GM19023 (cell line): Measurements from ENCODE around the gene C22orf23.

Source experiments
- ATAC-seq: cut with Tn5 transposase; IDR thresholded peaks from one replicate; pipeline ENCODE4 v1.9.1; 2021; ENCODE audit warnings: mild to moderate bottlenecking, moderate library complexity; ENCODE audit not compliant: unreplicated experiment

C22orf23 gene

DNA sequence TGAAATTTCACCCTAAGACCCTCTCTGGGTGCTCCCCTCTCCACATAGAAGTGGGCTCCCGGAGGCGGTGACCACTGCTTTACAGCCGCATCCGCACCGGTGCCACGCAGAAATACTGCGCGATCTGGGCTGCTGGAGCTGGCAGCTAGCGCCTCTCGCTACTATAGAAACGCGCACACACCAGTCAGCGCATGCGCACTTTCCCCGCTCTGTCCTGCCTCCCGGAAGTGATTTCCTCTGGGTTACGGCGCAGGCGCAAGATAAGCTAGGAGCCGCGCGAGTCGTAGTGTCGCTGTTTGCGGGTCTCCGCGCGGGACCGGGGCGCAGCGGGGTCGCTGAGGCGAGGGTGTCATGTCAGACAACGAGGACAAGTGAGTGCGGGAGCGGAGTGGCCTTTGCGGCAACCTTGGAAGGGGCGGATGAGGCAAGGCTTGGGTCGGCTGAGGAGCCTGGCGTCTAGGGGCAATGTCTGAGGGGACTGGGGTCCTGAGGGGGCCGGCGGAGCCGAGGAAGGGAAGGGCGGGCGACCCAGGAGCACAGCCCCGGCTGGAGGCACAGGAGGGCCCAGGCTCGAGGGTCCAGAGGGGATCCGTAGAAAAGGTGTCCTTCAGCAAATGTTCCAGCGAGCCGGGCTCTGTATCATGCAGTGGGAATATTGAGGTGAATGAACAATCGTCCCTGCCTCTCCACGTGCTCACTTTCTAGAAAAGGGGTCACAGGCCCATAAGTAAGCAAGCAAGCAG lies at the start of gene C22orf23, which contains the start of gene POLR2F:
TSS of gene C22orf23 (minus strand) at position 165 of the 743 bp plus-strand sequence. CDS start 452 bp downstream, outside the sequence.
TSS of gene POLR2F (plus strand) at position 263 of the 743 bp plus-strand sequence. CDS start at position 352, 89 bp downstream.
- ATAC-seq: peak; percentile 80

DNA sequence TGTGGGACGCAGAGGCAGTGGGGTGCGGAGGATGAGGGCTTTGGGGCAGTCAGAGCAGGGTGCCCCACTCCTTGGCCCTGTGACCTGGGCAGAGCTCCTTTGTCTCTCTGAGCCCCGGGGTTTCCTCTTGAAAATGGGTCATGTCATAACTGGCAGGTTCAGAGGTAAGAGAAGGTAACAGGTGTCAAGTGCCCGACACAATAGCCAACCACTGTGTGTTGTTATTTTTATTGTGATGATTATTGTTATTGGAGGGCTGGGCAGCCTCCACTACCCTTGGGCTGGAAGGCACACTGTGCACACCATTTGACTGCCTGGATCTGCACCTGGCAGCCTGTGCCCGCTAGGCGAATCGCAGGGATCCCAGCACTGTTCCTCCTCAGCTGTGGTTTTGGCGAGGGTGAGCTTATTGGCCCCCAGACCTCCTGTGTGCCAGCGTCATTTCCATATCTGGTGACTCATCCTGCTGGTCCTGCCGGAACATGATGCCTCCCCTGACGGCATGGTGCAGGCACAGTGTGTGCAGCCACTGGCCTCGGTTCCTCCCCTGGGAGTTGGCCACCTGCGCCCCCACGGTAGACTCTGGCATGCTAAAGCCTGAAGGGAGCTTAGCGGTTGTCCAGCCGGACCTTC lies 46.4 kb upstream of the C22orf23 start:
- no peak for ATAC-seq

DNA sequence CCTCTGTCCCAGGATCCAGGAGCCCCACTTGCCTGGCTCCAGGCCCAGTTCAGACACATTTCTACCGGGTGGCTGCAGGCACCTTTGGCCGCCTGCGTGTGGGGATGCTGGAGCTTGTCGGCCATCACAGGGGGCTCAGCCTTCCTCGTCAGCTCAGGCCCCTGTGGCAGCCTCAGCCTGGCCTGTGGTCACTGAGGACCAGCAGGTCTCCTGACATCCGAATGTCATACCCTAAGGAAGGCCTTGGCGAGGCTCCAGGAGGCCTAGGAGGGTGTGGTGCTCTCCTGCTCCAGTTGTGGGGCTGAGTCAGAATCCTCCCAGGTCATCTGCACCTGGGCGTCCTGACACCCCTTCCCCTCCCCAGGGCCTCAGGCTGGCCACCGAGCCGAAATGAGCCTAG lies 45.8 kb upstream of the C22orf23 start:
- ATAC-seq: no peak

DNA sequence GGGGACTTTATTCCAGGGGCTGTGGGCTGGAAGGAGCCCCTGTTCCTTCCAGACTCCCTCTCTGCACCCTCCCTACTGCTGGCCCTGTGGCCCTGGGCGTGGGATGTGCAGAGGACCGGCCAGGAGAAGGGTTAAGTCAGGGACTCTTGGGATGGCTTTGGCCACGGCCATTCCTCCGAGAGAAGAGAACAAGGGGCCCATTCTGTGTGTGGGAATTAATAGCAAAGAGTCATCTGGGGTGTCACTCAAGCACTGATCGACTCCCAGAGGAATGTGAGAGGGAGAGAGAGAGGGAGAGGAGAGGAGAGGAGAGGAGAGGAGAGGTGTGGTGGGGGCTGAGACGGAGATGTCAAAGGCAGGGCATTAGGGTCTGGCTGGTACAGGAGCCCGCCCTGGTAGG lies 45.1 kb upstream of the C22orf23 start:
- no peak for ATAC-seq

- ATAC-seq: no peak
These were observed 43.3 kb upstream of the C22orf23 start for GRCh38 chr22:37996515-37997246.

GRCh38 chr22:37996079-37996478 lies 42.7 kb upstream of the C22orf23 start:
- no peak for ATAC-seq

DNA sequence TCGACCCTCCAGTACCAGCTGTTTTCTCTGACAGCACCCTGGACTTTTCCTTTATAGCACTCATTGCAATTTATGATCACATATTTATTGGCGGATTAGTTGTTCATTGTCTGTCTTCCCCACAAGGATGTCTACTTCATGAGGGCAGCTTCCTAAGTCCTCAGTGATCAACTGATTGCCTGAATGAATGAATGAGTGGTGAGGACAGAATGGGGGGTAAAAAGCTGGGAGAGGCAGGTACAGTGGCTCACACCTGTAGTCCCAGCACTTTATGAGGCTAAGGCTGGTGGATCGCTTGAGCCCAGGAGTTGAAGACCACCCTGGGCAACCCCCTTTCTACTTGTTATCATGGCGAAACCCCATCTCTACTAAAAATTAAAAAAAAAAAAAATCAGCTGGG lies 42.1 kb upstream of the C22orf23 start:
- ATAC-seq: no peak

DNA sequence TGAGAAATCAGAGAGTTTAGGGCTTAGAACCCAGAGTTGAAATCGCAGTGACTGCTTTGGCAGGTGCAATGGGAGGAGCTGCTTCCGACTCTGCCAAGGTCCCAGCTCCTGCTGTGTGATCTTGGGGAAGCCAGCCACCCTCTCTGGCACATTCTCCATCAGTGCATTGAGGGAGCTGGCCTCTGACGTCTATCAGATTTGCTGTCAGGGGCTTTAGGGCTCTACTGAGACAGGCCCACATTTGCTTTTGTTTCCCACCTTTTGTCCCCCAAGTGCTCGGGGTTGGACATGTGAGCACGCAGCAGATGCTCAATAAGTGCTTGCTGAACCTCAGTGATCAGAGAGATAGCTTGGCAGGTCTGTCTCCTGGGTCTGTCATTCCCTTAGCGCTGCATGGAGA lies 41.6 kb upstream of the C22orf23 start:
- no peak for ATAC-seq

DNA sequence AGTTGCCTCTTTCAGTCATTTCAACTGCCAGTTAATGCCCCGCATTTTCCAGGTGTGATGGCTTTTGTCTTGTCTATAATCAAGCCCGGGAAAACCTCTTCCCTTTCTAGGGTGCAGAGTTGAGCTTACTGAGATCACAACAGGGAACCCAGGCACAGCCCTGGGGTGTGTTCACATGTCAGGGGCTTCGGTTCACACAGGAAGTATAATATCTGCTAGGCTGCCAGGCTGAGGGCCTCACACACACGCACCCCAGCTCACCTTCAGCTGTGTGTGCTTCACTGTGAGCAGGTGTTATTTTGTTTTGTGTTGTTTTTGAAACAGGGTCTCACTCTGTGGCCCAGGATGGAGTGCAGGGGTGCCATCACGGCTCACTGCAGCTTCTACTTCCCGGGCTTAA lies 40.6 kb upstream of the C22orf23 start:
- ATAC-seq: no peak

- ATAC-seq: no peak
These were observed 38.5 kb upstream of the C22orf23 start for GRCh38 chr22:37991731-37992442.

- no peak for ATAC-seq
These were observed 37.5 kb upstream of the C22orf23 start for GRCh38 chr22:37990862-37991261.

DNA sequence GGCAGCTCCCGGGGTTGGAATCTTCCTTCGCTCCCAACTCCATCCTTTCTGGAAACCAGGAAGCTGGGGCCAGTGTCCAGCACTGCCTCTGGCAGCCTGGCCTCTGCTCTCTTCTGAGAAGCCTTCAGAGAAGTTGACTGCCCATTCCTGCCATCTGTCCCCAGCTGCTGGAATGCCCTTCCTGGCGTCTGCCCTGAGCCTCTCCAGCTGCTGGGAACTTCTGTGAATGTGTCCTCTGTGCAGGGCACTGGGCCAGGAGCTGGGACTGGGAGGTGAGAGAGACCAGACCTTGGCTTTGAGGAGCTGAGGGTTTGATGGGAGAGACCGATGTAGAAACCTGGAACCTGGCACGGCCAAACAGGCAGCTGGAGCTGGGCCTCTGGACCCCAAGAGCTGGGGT lies 36.9 kb upstream of the C22orf23 start:
- no peak for ATAC-seq

DNA sequence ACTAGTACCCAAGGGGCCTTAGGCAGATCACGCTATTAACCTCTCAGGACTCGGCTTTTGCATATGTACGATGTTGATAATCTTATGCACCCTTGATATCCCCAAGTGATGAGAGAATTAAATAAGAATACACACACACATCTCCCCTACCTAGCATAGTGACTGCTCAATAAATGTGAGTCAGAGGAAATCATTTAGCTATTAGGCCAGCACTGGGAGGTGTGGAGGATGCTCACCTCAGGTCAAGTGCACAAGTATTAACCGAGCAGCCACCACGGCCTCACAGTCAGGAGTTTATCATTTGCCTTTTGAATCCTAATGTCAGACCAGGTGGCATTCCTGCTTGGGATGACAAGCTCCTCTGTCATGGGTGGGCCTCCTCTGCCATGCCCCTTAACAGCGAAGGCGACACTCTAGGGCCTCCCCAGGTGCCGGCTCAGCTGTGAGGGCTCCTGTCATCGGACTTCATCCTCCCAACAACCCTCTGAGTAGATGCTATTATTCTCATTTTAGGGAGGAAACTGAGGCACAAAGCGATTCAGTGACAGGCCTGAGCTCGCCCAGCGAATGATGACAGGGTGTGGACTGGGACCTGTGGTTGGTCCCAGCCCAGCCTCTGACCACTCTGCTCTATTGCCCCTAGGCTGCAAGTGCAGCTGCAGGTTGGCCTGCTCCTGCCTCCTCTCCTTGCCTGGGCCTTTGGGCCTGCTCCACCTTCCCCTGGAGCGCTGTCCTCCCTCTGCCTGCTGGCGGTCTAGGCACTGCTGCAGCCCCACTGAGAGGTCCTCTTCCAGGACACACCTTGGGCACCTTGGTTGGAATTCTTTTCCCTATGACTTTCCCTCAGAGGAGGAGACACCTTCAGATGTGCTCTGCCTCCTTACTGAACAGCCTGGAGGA lies 36.0 kb upstream of the C22orf23 start:
- ATAC-seq: no peak

- no peak for ATAC-seq
These were observed 33.0 kb upstream of the C22orf23 start for GRCh38 chr22:37986371-37986770.

GRCh38 chr22:37985751-37986281 lies 32.4 kb upstream of the C22orf23 start:
- no peak for ATAC-seq

GRCh38 chr22:37985050-37985585 lies 31.7 kb upstream of the C22orf23 start:
- no peak for ATAC-seq

DNA sequence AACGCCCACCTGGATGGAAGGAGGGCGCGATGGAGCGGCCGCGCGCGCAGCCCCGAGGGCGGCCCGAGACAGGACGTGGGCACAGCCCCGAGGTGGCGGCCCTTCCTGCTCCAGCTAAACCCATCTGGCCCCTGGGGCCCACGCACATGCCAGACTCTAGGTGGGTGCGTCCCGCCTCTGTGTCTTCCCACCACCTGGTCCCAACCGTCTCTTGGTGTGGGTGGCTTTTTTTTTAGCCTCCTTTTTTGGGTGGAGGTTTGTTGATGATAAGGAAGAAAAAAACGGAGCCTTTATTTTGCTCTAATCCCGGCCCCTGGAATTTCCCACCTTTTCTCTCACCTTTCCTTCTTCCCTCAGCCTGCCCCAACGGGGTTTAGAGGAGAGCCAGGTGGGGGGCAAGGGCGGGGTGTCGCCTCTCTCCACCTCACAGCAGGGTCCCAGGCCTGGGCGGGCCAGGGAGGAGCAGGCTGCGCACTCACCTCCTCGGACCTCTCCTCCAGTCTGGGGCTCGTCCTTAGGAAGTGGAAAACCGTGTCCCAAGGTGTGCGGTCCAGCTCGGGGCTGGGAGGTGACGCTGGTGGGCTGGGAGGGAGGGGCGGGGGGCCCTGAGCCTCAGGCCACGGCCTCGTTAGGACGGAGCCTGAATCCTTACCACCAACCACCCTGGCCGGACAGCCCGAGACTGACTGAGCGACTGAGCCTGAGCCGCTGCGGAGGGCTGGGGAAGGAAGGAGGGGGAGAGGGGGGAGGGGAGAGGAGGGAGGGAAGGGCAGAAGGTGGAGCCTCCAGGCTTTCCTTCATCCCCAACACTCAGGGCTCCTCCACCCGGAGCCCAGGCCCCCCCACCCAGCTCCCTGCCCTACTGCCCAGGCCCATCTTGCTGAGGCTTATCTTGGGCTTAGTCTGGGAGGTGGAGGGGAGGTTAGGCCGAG lies 30.7 kb upstream of the C22orf23 start, which contains the start of gene SOX10:
TSS of gene SOX10 (minus strand) at position 696 of the 932 bp plus-strand sequence. CDS start 771 bp downstream, outside the sequence.
- ATAC-seq: no peak
